Fibroblast of the aortic adventitia (primary cell): ENCODE results near the gene ENAM. TPM values are rescaled to one million over a fixed set of nuclear protein-coding genes. Genes with fewer than 3 reads are reported as not detected.
"Not testable (repeated sequence)": the region's sequence is repeated elsewhere in the genome, so short reads cannot be mapped to it uniquely, and the experiment has no call there.

Source experiments
- DNase-seq: peaks from one replicate; pipeline ENCODE4 v3.0.0-alpha.2; 2010; ENCODE audit warnings: low read depth
- H3K4me3 ChIP-seq: 2 replicates; pipeline ENCODE4 v1.5.1; 2011; ENCODE audit warnings: low read depth, mild to moderate bottlenecking, control low read depth, low read length, moderate library complexity
- CTCF ChIP-seq: IDR thresholded peaks from 2 replicates; pipeline ENCODE4 v1.5.1; 2011; ENCODE audit warnings: mild to moderate bottlenecking, low read length, control low read depth, inconsistent platforms; ENCODE audit not compliant: insufficient read depth
- total RNA-seq: library from RNA; depleted of rRNA; stranded (reverse); fragments of >200 nt; gene quantifications from 2 replicates; pipeline ENCODE4 v1.2.3, GENCODE V29; 2012; ENCODE audit warnings: low replicate concordance

ENAM gene
- total RNA-seq, 1 donor, result 0.18 TPM

GRCh38 chr4:70637239-70637913 is 8.8 kb downstream of the ENAM start:
- TF ChIP-seq CTCF, result no peak
- DNase-seq, result peak; percentile 25
- H3K4me3 ChIP-seq, result no peak overlapping the region

GRCh38 chr4:70640192-70640591 is 11.6 kb downstream of the ENAM start:
- no peak for DNase-seq
- H3K4me3 ChIP-seq, result no peak overlapping the region
- no peak for TF ChIP-seq CTCF

DNA sequence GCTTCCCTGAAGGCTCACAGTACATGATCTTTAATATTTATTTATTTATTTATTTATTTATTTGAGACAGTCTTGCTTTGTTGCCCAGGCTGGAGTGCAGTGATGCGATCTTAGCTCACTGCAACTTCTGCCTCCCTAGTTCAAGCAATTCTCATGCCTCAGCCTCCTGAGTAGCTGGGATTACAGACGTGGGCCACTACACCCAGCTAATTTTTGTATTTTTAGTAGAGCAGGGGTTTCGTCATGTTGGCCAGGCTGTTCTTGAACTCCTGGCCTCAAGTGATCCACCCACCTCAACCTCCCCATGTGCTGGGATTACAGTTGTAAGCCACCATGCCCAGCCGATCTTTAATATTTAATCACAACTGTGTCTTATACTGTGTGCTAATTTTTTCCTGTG is 22.2 kb downstream of the ENAM start:
- H3K4me3 ChIP-seq, DNase-seq: not testable (repeated sequence)

- peak; percentile 46 for TF ChIP-seq CTCF
- DNase-seq, result peak; percentile 70
- peak overlapping the region; percentile 1 for H3K4me3 ChIP-seq
These were observed 23.4 kb downstream of the ENAM start for GRCh38 chr4:70651864-70652506.

DNA sequence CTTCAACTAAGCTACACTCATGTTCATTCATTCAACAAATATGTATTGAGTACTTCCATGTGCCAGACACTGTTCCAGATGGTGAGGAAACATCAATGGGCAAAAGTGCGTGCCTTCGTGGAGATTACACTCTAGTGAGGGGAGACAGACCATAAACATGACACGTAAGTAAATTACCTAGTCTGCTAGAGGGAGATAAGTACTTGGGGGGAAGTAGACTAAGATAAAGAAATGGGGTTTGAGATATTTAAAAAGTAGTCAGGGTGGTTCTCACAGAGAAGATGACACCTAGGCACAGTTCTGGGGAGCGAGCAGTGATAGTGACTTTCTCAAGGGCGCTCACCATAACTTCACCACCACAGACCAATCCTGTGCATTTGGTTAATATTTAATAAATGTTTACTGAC is 26.1 kb downstream of the ENAM start:
- DNase-seq, result peak; percentile 73
- no peak for TF ChIP-seq CTCF
- H3K4me3 ChIP-seq, result no peak overlapping the region

DNA sequence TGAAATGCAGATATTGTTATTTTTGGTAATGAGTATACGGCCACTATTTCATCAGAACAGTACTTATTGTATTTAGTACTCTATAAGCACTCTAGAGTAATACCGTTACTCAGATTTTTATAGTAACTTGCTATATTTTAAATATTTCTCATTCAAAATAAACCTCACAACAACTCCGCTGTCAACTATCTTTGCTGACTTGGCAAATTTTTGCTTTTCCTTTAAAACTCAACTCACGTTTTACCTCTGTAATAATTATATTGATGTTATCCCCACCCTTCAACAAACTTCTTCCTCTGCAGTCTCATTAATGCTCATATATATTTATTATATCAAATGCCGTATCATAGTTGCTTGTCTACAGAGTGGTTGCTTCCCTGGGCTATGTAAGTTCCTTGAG is 28.8 kb downstream of the ENAM start:
- H3K4me3 ChIP-seq, result no peak overlapping the region
- no peak for TF ChIP-seq CTCF
- DNase-seq, result no peak

- no peak for DNase-seq
- no peak for TF ChIP-seq CTCF
- H3K4me3 ChIP-seq, result no peak overlapping the region
These were observed 29.9 kb downstream of the ENAM start for GRCh38 chr4:70658418-70658817.
